ENCODE measurements around the gene TRAF2.

The TRAF2 gene

GRCh38 chr9:136910197-136910900 is 24.0 kb downstream of the TRAF2 start:
- in situ Hi-C loops (cut with HindIII; ENCODE audit: low pct_unique_long_range_greater_than_20kb, low sequenced_read_pairs) = no loop called here
- DNase-seq (ENCODE audit: low read depth in 1 of 2, low spot score in 1 of 2) = no peak
- no peak for TF ChIP-seq JUND (IDR thresholded peaks at IDR 0.05; ENCODE audit: low read depth)

- no peak for TF ChIP-seq JUND (IDR thresholded peaks at IDR 0.05; ENCODE audit: low read depth)
- in situ Hi-C loops (cut with HindIII; ENCODE audit: low pct_unique_long_range_greater_than_20kb, low sequenced_read_pairs) = no loop called here
- DNase-seq (ENCODE audit: low read depth in 1 of 2, low spot score in 1 of 2) = no peak
Measured at GRCh38 chr9:136910901-136911245, 24.6 kb downstream of the TRAF2 start.

GRCh38 chr9:136913701-136914438 is 27.6 kb downstream of the TRAF2 start:
- no peak for TF ChIP-seq JUND (IDR thresholded peaks at IDR 0.05; ENCODE audit: low read depth)
- in situ Hi-C loops (cut with HindIII; ENCODE audit: low pct_unique_long_range_greater_than_20kb, low sequenced_read_pairs) = no loop called here
- DNase-seq (ENCODE audit: low read depth in 1 of 2, low spot score in 1 of 2) = no peak

DNA sequence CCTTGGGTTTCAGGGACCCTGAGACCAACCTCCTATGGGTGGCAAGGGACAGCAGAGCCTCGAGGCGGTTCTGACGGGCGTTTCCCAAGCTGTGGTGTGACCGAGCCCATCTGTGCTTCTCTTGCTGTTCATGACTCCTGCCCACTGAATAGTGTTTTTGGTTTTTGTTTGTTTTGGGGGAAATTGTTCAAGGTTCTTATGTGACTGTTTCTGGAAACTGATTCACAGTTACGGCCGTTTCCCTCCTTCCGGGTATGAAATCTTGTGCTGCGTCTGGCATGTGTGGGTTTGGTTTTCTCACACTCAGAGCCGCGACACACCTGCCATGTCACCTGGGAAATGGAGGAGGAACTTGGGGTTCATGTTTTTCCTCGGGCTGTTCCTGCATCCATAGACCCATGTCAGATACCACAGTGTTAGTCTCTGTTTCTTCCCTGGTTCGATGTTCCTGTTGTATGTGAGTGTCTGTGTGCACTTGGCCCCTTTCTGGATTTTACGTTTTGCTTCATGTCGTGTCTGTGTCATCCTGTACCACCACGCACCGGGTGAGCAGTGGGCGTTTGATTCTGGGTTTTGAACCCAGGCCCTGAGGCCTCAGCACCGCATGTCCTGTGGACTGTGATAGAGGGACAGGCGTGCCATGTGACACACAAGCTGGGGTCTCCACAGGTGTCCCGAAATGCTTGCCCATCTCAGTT is 29.5 kb downstream of the TRAF2 start:
- no peak for TF ChIP-seq JUND (IDR thresholded peaks at IDR 0.05; ENCODE audit: low read depth)
- no peak for DNase-seq (ENCODE audit: low read depth in 1 of 2, low spot score in 1 of 2)
- in situ Hi-C loops (cut with HindIII; ENCODE audit: low pct_unique_long_range_greater_than_20kb, low sequenced_read_pairs) = no loop called here

GRCh38 chr9:136916330-136917184 is 30.2 kb downstream of the TRAF2 start:
- no peak for DNase-seq (ENCODE audit: low read depth in 1 of 2, low spot score in 1 of 2)
- TF ChIP-seq JUND (IDR thresholded peaks at IDR 0.05; ENCODE audit: low read depth) = no peak
- in situ Hi-C loops (cut with HindIII; ENCODE audit: low pct_unique_long_range_greater_than_20kb, low sequenced_read_pairs) = no loop called here

- no peak for TF ChIP-seq JUND (IDR thresholded peaks at IDR 0.05; ENCODE audit: low read depth)
- DNase-seq (ENCODE audit: low read depth in 1 of 2, low spot score in 1 of 2) = no peak
- in situ Hi-C loops (cut with HindIII; ENCODE audit: low pct_unique_long_range_greater_than_20kb, low sequenced_read_pairs) = no loop called here
Measured at GRCh38 chr9:136917902-136918301, 31.6 kb downstream of the TRAF2 start.

DNA sequence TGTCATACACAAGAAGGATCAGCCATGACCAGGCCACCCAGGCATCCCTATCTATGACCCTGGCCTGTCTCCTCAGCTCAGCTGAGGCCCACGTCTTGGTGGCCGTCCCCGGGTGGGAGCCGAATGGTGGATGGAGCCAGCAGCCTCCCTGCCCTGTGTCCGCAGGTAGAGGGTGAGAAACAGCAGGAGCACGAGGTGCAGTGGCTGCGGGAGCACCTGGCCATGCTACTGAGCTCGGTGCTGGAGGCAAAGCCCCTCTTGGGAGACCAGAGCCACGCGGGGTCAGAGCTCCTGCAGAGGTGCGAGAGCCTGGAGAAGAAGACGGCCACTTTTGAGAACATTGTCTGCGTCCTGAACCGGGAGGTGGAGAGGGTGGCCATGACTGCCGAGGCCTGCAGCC is 33.8 kb downstream of the TRAF2 start:
- in situ Hi-C loops (cut with HindIII; ENCODE audit: low pct_unique_long_range_greater_than_20kb, low sequenced_read_pairs) = no loop called here
- TF ChIP-seq JUND (IDR thresholded peaks at IDR 0.05; ENCODE audit: low read depth) = no peak
- DNase-seq (ENCODE audit: low read depth in 1 of 2, low spot score in 1 of 2) = no peak

DNA sequence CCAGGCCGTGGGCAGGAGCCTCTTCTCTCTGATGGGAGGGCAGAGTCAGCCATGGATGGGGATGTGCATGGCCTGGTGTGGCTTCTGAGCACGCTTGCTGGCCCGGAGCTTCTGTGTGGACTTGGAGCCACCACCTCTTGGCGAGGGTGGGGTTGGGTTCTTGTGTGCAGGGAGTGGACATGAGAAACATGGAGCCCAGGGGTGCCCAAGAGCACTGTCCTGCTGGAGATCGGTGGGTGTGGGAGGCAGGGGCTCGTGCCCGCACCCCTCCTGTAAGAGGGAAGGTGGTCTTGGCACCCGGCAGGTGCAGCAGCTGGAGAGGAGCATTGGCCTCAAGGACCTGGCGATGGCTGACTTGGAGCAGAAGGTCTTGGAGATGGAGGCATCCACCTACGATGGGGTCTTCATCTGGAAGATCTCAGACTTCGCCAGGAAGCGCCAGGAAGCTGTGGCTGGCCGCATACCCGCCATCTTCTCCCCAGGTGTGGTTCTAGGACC is 34.5 kb downstream of the TRAF2 start:
- TF ChIP-seq JUND (IDR thresholded peaks at IDR 0.05; ENCODE audit: low read depth) = no peak
- in situ Hi-C loops (cut with HindIII; ENCODE audit: low pct_unique_long_range_greater_than_20kb, low sequenced_read_pairs) = no loop called here
- no peak for DNase-seq (ENCODE audit: low read depth in 1 of 2, low spot score in 1 of 2)

- no peak for TF ChIP-seq JUND (IDR thresholded peaks at IDR 0.05; ENCODE audit: low read depth)
- in situ Hi-C loops (cut with HindIII; ENCODE audit: low pct_unique_long_range_greater_than_20kb, low sequenced_read_pairs) = no loop called here
Measured at GRCh38 chr9:136921307-136921706, 35.0 kb downstream of the TRAF2 start.

DNA sequence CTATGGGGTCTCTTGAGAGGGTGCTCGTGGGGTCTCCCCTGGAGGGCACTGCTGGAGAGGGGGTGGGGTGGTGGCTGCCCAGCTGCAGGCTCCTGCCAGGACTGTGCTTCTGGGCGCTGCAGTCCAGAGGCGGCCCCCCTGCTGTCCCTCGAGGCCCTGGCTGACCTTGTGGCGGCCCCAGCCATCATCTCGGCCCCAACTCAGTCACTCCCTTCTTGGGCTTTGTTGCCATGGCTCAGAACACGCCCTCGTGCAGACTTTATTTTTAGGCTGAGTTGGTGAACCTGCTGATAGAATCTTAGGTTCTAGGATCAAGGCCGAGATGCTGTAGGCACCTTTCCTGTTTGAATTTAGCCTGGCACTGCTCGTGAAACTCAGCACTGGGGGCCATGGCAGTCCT is 35.4 kb downstream of the TRAF2 start:
- no peak for DNase-seq (ENCODE audit: low read depth in 1 of 2, low spot score in 1 of 2)
- no peak for TF ChIP-seq JUND (IDR thresholded peaks at IDR 0.05; ENCODE audit: low read depth)
- in situ Hi-C loops (cut with HindIII; ENCODE audit: low pct_unique_long_range_greater_than_20kb, low sequenced_read_pairs) = no loop called here

More at GRCh38 chr9:136921307-136921706, 35.0 kb downstream of the TRAF2 start:
- no peak for DNase-seq (ENCODE audit: low read depth in 1 of 2, low spot score in 1 of 2)

GRCh38 chr9:136922540-136922939 is 36.2 kb downstream of the TRAF2 start:
- no peak for DNase-seq (ENCODE audit: low read depth in 1 of 2, low spot score in 1 of 2)
- in situ Hi-C loops (cut with HindIII; ENCODE audit: low pct_unique_long_range_greater_than_20kb, low sequenced_read_pairs) = no loop called here
- TF ChIP-seq JUND (IDR thresholded peaks at IDR 0.05; ENCODE audit: low read depth) = no peak

GRCh38 chr9:136923881-136924280 is 37.6 kb downstream of the TRAF2 start:
- TF ChIP-seq JUND (IDR thresholded peaks at IDR 0.05; ENCODE audit: low read depth) = no peak
- DNase-seq (ENCODE audit: low read depth in 1 of 2, low spot score in 1 of 2) = no peak
- in situ Hi-C loops (cut with HindIII; ENCODE audit: low pct_unique_long_range_greater_than_20kb, low sequenced_read_pairs) = no loop called here

Measured in T47D (cell line).